Skeletal muscle tissue (tissue), 4 donors: ENCODE results near the gene MYO5C. TPM values are rescaled to one million over a fixed set of nuclear protein-coding genes. Genes with fewer than 3 reads are reported as not detected.

ENCODE experiments used
- H3K27ac ChIP-seq: one replicate; pipeline ENCODE4 v1.7.0; 2013; ENCODE audit warnings: mild to moderate bottlenecking, low read depth, low read length, inconsistent platforms
- H3K27me3 ChIP-seq, 3 donors: one replicate each; pipeline ENCODE4 v1.7.0; 2013; ENCODE audit warnings: low read length in 3 of 3; ENCODE audit not compliant: control insufficient read depth in 3 of 3, insufficient read depth in 3 of 3
- H3K36me3 ChIP-seq, 3 donors: one replicate each; pipeline ENCODE4 v1.7.0; 2013; ENCODE audit warnings: low read length in 3 of 3; ENCODE audit not compliant: control insufficient read depth in 3 of 3, insufficient read depth in 3 of 3
- H3K4me1 ChIP-seq, 3 donors: one replicate each; pipeline ENCODE4 v1.7.0; 2013; ENCODE audit warnings: low read length in 3 of 3, mild to moderate bottlenecking in 3 of 3; ENCODE audit not compliant: control insufficient read depth in 3 of 3, insufficient read depth in 3 of 3
- H3K4me3 ChIP-seq, 3 donors: one replicate each; pipeline ENCODE4 v1.7.0; 2013; ENCODE audit warnings: low read length in 3 of 3
- H3K9ac ChIP-seq, 3 donors: one replicate each; pipeline ENCODE4 v1.7.0; 2013; ENCODE audit warnings: low read length in 3 of 3, mild to moderate bottlenecking in 3 of 3, moderate library complexity in 2 of 3, low read depth in 1 of 3
- H3K9me3 ChIP-seq, 3 donors: one replicate each; pipeline ENCODE4 v1.7.0; 2013; ENCODE audit warnings: low read length in 3 of 3; ENCODE audit not compliant: control insufficient read depth in 3 of 3
- total RNA-seq: library from RNA; depleted of rRNA; stranded (reverse); fragments of >200 nt; gene quantifications from one replicate; pipeline ENCODE4 v1.2.3, GENCODE V29; 2014
- donor health status: Osteomylitis.

Gene MYO5C
- total RNA-seq, 1 donor from 2014 or later: 3.7 TPM

- H3K27ac ChIP-seq: no peak overlapping the region
- H3K36me3 ChIP-seq: peaks cover 0 to 8% (median 0%) of the 10 kb centered on the region in 3 donors
These were observed 73.9 kb downstream of the MYO5C start for GRCh38 chr15:52221730-52222129.

GRCh38 chr15:52220937-52221660 is 74.5 kb downstream of the MYO5C start:
- H3K4me3 ChIP-seq: no peak overlapping the region
- peaks cover 0 to 8% (median 0%) of the 10 kb centered on the region in 3 donors for H3K36me3 ChIP-seq
- no peaks in the 10 kb centered on the region for H3K9me3 ChIP-seq
- no peak overlapping the region for H3K27ac ChIP-seq
- H3K9ac ChIP-seq: no peak overlapping the region
- H3K27me3 ChIP-seq: no peaks in the 10 kb centered on the region
- H3K4me1 ChIP-seq: peaks cover 0 to 5% (median 4%) of the 10 kb centered on the region in 3 donors

More at GRCh38 chr15:52221730-52222129, 73.9 kb downstream of the MYO5C start:
- H3K4me1 ChIP-seq: peaks cover 0 to 5% (median 3%) of the 10 kb centered on the region in 3 donors
- no peaks in the 10 kb centered on the region for H3K27me3 ChIP-seq
- no peak overlapping the region for H3K9ac ChIP-seq
- H3K4me3 ChIP-seq: no peak overlapping the region
- no peaks in the 10 kb centered on the region for H3K9me3 ChIP-seq

- Histone ChIP-seq H3K27me3 (no peaks in the 10 kb centered on the region), H3K9ac (no peak overlapping the region), H3K4me3 (no peak overlapping the region), H3K9me3 (no peaks in the 10 kb centered on the region), H3K4me1 (peaks cover 2 to 7% (median 6%) of the 10 kb centered on the region in 3 donors), H3K27ac (no peak overlapping the region), H3K36me3 (peaks cover 0 to 8% (median 0%) of the 10 kb centered on the region in 3 donors)
These were observed 75.4 kb downstream of the MYO5C start for GRCh38 chr15:52220251-52220650.

DNA sequence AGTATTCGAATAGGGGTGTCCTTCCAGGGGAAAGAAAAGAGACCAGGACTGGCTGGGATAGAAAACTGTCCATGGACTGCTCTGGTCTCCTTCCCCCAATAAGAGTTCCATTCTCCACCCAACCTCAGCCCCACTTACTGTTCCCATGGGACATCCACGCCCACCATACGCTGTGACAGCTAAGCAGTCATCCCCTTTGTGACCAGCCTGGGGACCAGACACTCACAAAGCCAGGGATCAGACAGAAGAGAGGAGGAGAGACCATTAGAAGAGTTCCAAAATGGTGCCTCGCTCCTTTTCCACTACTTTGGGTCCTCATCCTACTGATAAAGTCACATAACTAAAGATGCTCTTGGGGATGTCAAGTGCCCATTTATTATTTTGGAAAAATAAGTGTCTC is 76.8 kb downstream of the MYO5C start:
- Histone ChIP-seq H3K27me3 (no peaks in the 10 kb centered on the region), H3K4me3 (no peak overlapping the region), H3K9ac (no peak overlapping the region), H3K9me3 (no peaks in the 10 kb centered on the region), H3K27ac (no peak overlapping the region), H3K36me3 (peaks cover 0 to 8% (median 0%) of the 10 kb centered on the region in 3 donors), H3K4me1 (peaks cover 10 to 18% (median 16%) of the 10 kb centered on the region in 3 donors)

- no peak overlapping the region for H3K9ac ChIP-seq
- no peaks in the 10 kb centered on the region for H3K27me3 ChIP-seq
- peaks cover 14 to 23% (median 19%) of the 10 kb centered on the region in 3 donors for H3K4me1 ChIP-seq
- no peak overlapping the region for H3K4me3 ChIP-seq
- H3K36me3 ChIP-seq: peaks cover 0 to 5% (median 0%) of the 10 kb centered on the region in 3 donors
- no peaks in the 10 kb centered on the region for H3K9me3 ChIP-seq
- no peak overlapping the region for H3K27ac ChIP-seq
These were observed 77.2 kb downstream of the MYO5C start for GRCh38 chr15:52218371-52218770.

- no peak overlapping the region for H3K4me3 ChIP-seq
- H3K27ac ChIP-seq: no peak overlapping the region
- peaks cover 3 to 5% (median 3%) of the 10 kb centered on the region in 3 donors for H3K36me3 ChIP-seq
- H3K9me3 ChIP-seq: no peaks in the 10 kb centered on the region
- no peak overlapping the region for H3K9ac ChIP-seq
- no peaks in the 10 kb centered on the region for H3K27me3 ChIP-seq
- peaks cover 18 to 33% (median 19%) of the 10 kb centered on the region in 3 donors for H3K4me1 ChIP-seq
These were observed 78.4 kb downstream of the MYO5C start for GRCh38 chr15:52217186-52217585.

- H3K4me3 ChIP-seq: peak overlapping the region; percentile 27 to 50 (median 33)
- H3K4me1 ChIP-seq: peaks cover 18 to 38% (median 19%) of the 10 kb centered on the region in 3 donors
- H3K36me3 ChIP-seq: peaks cover 3 to 8% (median 5%) of the 10 kb centered on the region in 3 donors
- no peaks in the 10 kb centered on the region for H3K27me3 ChIP-seq
- no peaks in the 10 kb centered on the region for H3K9me3 ChIP-seq
- H3K9ac ChIP-seq: peak overlapping the region in 1 of 3 donors; percentile 45
- H3K27ac ChIP-seq: no peak overlapping the region
These were observed 81.1 kb downstream of the MYO5C start for GRCh38 chr15:52214553-52214952.

DNA sequence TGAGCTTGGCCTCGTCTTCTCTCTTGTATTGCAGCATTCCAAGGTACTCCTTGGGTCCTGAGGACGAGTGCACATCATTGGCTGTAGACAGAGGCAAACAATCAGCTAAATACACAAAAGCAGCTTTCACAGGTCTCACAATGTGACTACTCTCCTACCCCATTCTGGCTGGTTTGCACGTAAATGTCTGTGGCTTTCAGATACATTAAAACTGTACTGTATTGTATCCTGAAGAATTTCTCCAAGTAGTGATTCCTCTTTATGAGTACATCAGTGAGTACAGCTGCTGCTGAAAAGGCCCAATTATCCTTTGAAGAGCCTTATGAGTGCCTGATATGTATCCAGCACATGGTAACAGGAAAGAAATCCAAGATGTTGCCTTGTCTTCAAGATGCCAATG is 82.4 kb downstream of the MYO5C start:
- Histone ChIP-seq H3K9ac (no peak overlapping the region), H3K27ac (no peak overlapping the region), H3K4me3 (no peak overlapping the region), H3K27me3 (no peaks in the 10 kb centered on the region), H3K9me3 (no peaks in the 10 kb centered on the region), H3K4me1 (peaks cover 18 to 38% (median 19%) of the 10 kb centered on the region in 3 donors), H3K36me3 (peaks cover 0 to 8% (median 3%) of the 10 kb centered on the region in 3 donors)

- Histone ChIP-seq H3K36me3 (peaks cover 8 to 17% (median 15%) of the 10 kb centered on the region in 3 donors), H3K9me3 (no peaks in the 10 kb centered on the region), H3K4me1 (peaks cover 0 to 19% (median 9%) of the 10 kb centered on the region in 3 donors), H3K27me3 (no peaks in the 10 kb centered on the region), H3K4me3 (no peak overlapping the region), H3K27ac (no peak overlapping the region), H3K9ac (no peak overlapping the region)
These were observed 87.2 kb downstream of the MYO5C start for GRCh38 chr15:52208306-52208946.

DNA sequence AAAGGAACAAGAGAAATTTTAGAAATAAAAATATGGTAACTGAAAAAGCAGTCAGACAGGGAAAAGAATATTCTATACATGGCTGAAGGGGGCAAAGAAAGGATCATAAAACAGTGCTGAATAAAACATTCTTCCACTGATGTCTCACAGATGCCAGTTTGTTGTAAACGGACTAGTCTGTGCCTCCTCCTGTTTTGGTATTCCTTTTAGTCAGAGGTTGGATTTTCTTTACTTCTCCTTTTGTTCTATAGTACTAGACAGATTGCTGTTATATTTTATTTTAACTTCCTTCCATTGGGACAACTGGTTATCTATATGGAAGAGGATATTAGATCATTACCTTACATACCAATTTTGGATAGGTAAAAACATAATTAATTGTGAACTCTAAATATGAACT is 88.4 kb downstream of the MYO5C start:
- no peaks in the 10 kb centered on the region for H3K27me3 ChIP-seq
- no peak overlapping the region for H3K9ac ChIP-seq
- H3K36me3 ChIP-seq: peaks cover 11 to 14% (median 12%) of the 10 kb centered on the region in 3 donors
- no peak overlapping the region for H3K4me3 ChIP-seq
- H3K9me3 ChIP-seq: no peaks in the 10 kb centered on the region
- H3K27ac ChIP-seq: no peak overlapping the region
- H3K4me1 ChIP-seq: peaks cover 0 to 8% (median 5%) of the 10 kb centered on the region in 3 donors
